Stimulated activated effector memory CD8-positive, alpha-beta T cell treated with anti-CD3 and anti-CD28 coated beads, Interleukin-12 subunit alpha, Interleukin-12 subunit beta, amount 100 ng/mL, for 72 hours (primary cell): ENCODE measurements around the gene PSMD6.

Experiments used
- ATAC-seq: fragments of 150-1000 bp; cut with Tn5 transposase; 2 replicates; pipeline ENCODE4 v1.10.0; 2021
- DNase-seq, 2 donors: peaks; one replicate each; pipeline ENCODE4 v3.0.0; 2021 to 2022; ENCODE audit warnings: low spot score in 2 of 2
- H3K27ac Mint-ChIP-seq: one replicate; pipeline ENCODE4 v1.8.0; 2022; ENCODE audit warnings: mild to moderate bottlenecking, mixed read lengths
- H3K36me3 Mint-ChIP-seq: one replicate; pipeline ENCODE4 v1.8.0; 2022; ENCODE audit warnings: mild to moderate bottlenecking, mixed read lengths
- H3K4me1 Mint-ChIP-seq: one replicate; pipeline ENCODE4 v1.8.0; 2022; ENCODE audit warnings: mixed read lengths
- H3K4me3 Mint-ChIP-seq: one replicate; pipeline ENCODE4 v1.8.0; 2022; ENCODE audit warnings: mild to moderate bottlenecking, mixed read lengths
- H3K9me3 Mint-ChIP-seq: one replicate; pipeline ENCODE4 v1.8.0; 2022; ENCODE audit warnings: mixed read lengths

PSMD6 gene

GRCh38 chr3:64029287-64029686 is 6.0 kb upstream of the PSMD6 start:
- ATAC-seq = no peak
- DNase-seq = no peak
- Mint-ChIP-seq H3K9me3 (peaks cover 1% of the 10 kb centered on the region), H3K36me3 (no peaks in the 10 kb centered on the region), H3K4me1 (peaks cover 6% of the 10 kb centered on the region), H3K4me3 (no peak overlapping the region), H3K27ac (no peak overlapping the region)

DNA sequence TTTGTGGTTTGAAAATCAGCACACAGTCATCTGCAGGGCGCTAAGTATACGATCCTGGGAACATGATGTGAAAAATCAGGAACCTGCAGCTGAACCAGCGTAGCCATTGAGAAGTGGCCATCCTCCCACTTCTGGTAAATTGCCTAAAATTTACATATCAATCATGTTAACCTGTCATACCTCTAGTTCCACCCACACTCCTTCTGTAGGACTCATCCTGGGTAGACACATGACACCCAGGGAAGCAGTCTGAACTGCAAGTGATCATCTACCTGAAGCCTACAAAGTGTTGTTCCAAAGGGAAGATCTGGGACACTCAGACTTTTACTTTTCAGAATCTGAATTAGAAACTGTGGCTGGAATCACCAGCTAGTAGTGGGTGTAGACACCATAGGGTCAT is 5.5 kb upstream of the PSMD6 start:
- no peaks in the 10 kb centered on the region for H3K9me3 Mint-ChIP-seq
- ATAC-seq = no peak
- peaks cover 6% of the 10 kb centered on the region for H3K4me1 Mint-ChIP-seq
- no peak for DNase-seq
- no peak overlapping the region for H3K27ac Mint-ChIP-seq
- no peaks in the 10 kb centered on the region for H3K36me3 Mint-ChIP-seq
- no peak overlapping the region for H3K4me3 Mint-ChIP-seq

- H3K4me1 Mint-ChIP-seq = peaks cover 8% of the 10 kb centered on the region
- no peak overlapping the region for H3K27ac Mint-ChIP-seq
- no peaks in the 10 kb centered on the region for H3K9me3 Mint-ChIP-seq
- no peak overlapping the region for H3K4me3 Mint-ChIP-seq
- DNase-seq (no peak), ATAC-seq (no peak)
- no peaks in the 10 kb centered on the region for H3K36me3 Mint-ChIP-seq
Measured at GRCh38 chr3:64027658-64028057, 4.4 kb upstream of the PSMD6 start.

DNA sequence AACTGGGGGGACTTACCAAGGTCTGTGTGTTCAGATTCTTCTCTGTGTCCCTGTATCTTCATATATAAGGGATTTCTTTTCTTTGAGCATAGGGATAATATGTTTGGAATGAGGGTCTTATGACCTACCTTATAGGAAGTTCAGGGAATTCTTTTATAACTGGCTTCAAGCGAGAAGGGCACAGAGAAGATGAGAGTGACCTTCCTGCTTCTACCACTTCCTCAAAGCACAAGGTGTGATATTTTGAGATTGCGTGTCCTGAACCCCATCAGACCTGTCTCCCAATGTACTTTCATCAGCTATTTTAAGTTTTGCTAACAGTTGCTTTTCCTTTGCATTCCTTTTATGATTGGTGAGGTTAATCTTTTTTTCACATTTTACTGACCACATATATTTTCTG is 3.1 kb upstream of the PSMD6 start:
- no peak overlapping the region for H3K4me3 Mint-ChIP-seq
- DNase-seq (no peak), ATAC-seq (no peak)
- no peak overlapping the region for H3K27ac Mint-ChIP-seq
- H3K9me3 Mint-ChIP-seq = no peaks in the 10 kb centered on the region
- H3K4me1 Mint-ChIP-seq = peaks cover 18% of the 10 kb centered on the region
- H3K36me3 Mint-ChIP-seq = no peaks in the 10 kb centered on the region

- H3K27ac Mint-ChIP-seq = peak overlapping the region; percentile 93
- H3K36me3 Mint-ChIP-seq = no peaks in the 10 kb centered on the region
- H3K4me3 Mint-ChIP-seq = peak overlapping the region; percentile 84
- no peaks in the 10 kb centered on the region for H3K9me3 Mint-ChIP-seq
- peaks cover 12% of the 10 kb centered on the region for H3K4me1 Mint-ChIP-seq
- ATAC-seq (no peak), DNase-seq (no peak)
Measured at GRCh38 chr3:64023861-64024223, 548 bp upstream of the PSMD6 start.

GRCh38 chr3:64022451-64023186 is 675 bp downstream of the PSMD6 start:
- H3K9me3 Mint-ChIP-seq = no peaks in the 10 kb centered on the region
- H3K27ac Mint-ChIP-seq = peak overlapping the region; percentile 93
- DNase-seq (peak in 1 of 2 donors; percentile 52), ATAC-seq (peak; percentile 27)
- no peaks in the 10 kb centered on the region for H3K36me3 Mint-ChIP-seq
- peaks cover 12% of the 10 kb centered on the region for H3K4me1 Mint-ChIP-seq
- peak overlapping the region; percentile 84 for H3K4me3 Mint-ChIP-seq

- Mint-ChIP-seq H3K9me3 (no peaks in the 10 kb centered on the region), H3K4me3 (peak overlapping the region; percentile 84), H3K27ac (peak overlapping the region; percentile 93), H3K4me1 (peaks cover 15% of the 10 kb centered on the region), H3K36me3 (no peaks in the 10 kb centered on the region)
- DNase-seq (no peak), ATAC-seq (no peak)
Measured at GRCh38 chr3:64021922-64022321, 1.4 kb downstream of the PSMD6 start.

DNA sequence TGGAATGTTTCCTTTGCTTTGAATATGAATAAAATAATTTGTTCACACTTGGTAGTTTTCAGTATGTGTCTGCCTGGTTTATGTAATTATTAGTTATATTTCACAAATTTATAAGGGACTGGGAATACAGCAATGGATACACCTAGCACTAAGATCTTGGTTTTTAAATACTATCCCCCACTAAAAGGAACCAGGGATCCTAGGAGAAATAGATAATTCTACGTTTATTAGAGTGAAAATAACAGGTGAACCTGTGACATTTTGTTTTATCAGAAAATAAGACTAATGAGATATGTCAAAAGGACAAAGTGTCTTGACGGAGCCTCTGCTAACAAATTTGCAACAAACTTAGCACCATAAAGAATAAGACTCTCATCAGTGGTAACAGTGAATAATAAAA is 3.4 kb downstream of the PSMD6 start:
- peaks cover 20% of the 10 kb centered on the region for H3K4me1 Mint-ChIP-seq
- ATAC-seq = no peak
- DNase-seq = no peak
- no peak overlapping the region for H3K4me3 Mint-ChIP-seq
- no peak overlapping the region for H3K27ac Mint-ChIP-seq
- H3K36me3 Mint-ChIP-seq = no peaks in the 10 kb centered on the region
- H3K9me3 Mint-ChIP-seq = no peaks in the 10 kb centered on the region

DNA sequence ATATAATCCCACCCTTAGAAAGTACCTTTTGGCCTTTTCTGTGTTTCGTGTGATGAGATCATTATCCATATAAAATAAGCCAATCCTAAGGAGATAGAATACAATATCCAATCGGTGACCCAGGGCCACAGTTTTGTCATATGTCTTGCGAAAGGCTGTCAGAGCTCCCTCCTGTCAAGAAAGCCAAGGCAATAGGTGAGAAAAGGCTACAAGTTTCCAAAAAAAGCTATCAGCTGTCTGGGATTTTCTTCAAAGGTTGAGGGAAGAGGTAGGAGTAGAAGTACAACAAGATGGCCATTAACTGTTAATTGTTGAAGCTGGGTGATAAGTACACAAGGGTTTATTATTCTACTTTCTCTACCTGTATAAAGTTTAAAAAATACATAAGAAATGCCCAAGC is 4.0 kb downstream of the PSMD6 start:
- no peaks in the 10 kb centered on the region for H3K9me3 Mint-ChIP-seq
- H3K4me1 Mint-ChIP-seq = peaks cover 26% of the 10 kb centered on the region
- no peak overlapping the region for H3K4me3 Mint-ChIP-seq
- ATAC-seq (no peak), DNase-seq (no peak)
- H3K27ac Mint-ChIP-seq = peak overlapping the region; percentile 78
- H3K36me3 Mint-ChIP-seq = no peaks in the 10 kb centered on the region

GRCh38 chr3:64016941-64017620 is 6.2 kb downstream of the PSMD6 start:
- ATAC-seq (no peak), DNase-seq (no peak)
- Mint-ChIP-seq H3K4me3 (no peak overlapping the region), H3K36me3 (no peaks in the 10 kb centered on the region), H3K9me3 (no peaks in the 10 kb centered on the region), H3K4me1 (peaks cover 27% of the 10 kb centered on the region), H3K27ac (peak overlapping the region; percentile 24)

DNA sequence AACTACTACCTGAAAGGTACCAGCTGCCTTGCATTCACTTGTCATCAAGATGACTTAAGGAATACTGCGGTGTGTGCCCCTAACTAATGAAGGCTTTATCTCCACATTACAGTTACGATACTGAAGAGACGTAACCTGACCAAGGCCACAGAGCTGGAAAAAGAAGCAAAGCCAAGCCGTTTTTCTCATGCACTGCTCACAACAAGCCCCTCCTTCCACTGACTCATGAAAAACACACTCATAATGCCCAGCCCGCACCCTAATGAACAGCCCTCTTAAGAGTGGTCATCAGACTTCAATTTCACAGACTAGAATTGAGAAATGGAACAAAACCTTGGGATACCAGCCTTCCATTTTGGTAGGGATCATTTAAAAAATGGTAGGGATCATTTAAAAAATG is 11.6 kb downstream of the PSMD6 start:
- DNase-seq (no peak), ATAC-seq (peak; percentile 36)
- H3K4me1 Mint-ChIP-seq = peaks cover 17% of the 10 kb centered on the region
- H3K9me3 Mint-ChIP-seq = no peaks in the 10 kb centered on the region
- H3K27ac Mint-ChIP-seq = peak overlapping the region; percentile 13
- H3K4me3 Mint-ChIP-seq = no peak overlapping the region
- H3K36me3 Mint-ChIP-seq = no peaks in the 10 kb centered on the region

GRCh38 chr3:64010199-64010598 is 13.1 kb downstream of the PSMD6 start:
- DNase-seq (no peak), ATAC-seq (no peak)
- Mint-ChIP-seq H3K36me3 (no peaks in the 10 kb centered on the region), H3K4me1 (peaks cover 16% of the 10 kb centered on the region), H3K9me3 (no peaks in the 10 kb centered on the region), H3K4me3 (no peak overlapping the region), H3K27ac (no peak overlapping the region)

GRCh38 chr3:64009528-64009927 is 13.8 kb downstream of the PSMD6 start:
- no peak overlapping the region for H3K4me3 Mint-ChIP-seq
- no peak for ATAC-seq
- peaks cover 11% of the 10 kb centered on the region for H3K4me1 Mint-ChIP-seq
- peak overlapping the region; percentile 12 for H3K27ac Mint-ChIP-seq
- no peak for DNase-seq
- H3K36me3 Mint-ChIP-seq = no peaks in the 10 kb centered on the region
- H3K9me3 Mint-ChIP-seq = no peaks in the 10 kb centered on the region

GRCh38 chr3:64008487-64009351 is 14.6 kb downstream of the PSMD6 start:
- Mint-ChIP-seq H3K4me3 (no peak overlapping the region), H3K36me3 (no peaks in the 10 kb centered on the region), H3K9me3 (no peaks in the 10 kb centered on the region), H3K4me1 (peaks cover 6% of the 10 kb centered on the region), H3K27ac (no peak overlapping the region)
- ATAC-seq (no peak), DNase-seq (no peak)

DNA sequence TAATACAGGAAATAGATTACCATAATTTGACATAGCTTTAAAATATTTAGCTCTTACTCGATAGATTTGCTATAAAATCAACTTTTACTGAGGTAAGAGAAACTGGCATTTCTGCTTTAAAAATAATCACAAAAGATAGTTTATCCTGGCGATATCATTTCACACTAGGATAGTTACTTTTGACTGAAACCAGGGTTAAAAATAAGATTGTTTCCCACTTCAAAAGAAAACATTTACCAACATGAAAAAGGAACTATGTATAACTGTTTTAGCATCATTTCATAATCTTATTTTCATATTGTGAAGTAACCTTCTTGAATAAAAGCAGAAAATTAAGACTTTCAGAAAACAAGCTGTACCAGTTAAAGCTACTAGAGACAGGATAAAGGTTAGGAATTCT is 15.3 kb downstream of the PSMD6 start:
- ATAC-seq (no peak), DNase-seq (no peak)
- peaks cover 6% of the 10 kb centered on the region for H3K4me1 Mint-ChIP-seq
- no peaks in the 10 kb centered on the region for H3K36me3 Mint-ChIP-seq
- H3K4me3 Mint-ChIP-seq = no peak overlapping the region
- H3K27ac Mint-ChIP-seq = no peak overlapping the region
- no peaks in the 10 kb centered on the region for H3K9me3 Mint-ChIP-seq
